ENCODE measurements around the gene MDFI. TPM values are rescaled to one million over a fixed set of nuclear protein-coding genes. Genes with fewer than 3 reads are reported as not detected.

MDFI gene
- total and polyA plus RNA-seq, 2 experiments from 2014 or later: not detected

DNA sequence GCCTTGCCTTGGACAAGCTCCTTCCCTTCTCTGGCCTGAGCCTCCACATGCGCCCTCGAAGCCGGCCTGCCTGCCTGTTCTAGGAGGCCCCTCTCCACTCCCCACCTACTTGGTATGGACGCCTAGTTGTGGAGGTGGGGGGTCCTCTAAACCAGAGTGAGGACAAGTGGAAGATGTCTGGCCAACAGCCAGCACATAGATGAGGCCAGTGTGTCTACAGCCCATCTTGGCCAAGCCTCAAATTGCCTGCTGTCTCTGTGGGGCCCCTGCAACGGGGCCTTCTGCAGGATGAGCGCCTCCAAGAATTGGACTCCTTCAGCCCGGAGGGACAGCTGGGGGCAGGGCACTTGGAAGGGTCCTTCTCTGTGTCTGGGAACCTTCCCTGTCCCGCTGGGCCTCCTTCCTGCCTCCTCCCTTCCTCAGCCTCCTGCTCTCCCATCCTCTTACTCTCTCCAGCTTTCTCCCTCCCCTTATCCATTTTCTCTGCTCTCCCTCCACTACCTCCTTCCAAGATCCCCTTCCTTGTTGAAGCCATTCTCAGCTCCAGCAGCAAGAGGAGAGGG is 1.6 kb downstream of the MDFI start:
- Histone ChIP-seq H3F3A (ENCODE audit: insufficient read depth) (no peaks in the 10 kb centered on the region), H3K79me2 (ENCODE audit: insufficient read depth) (no peaks in the 10 kb centered on the region), H3K4me2 (ENCODE audit: unreplicated experiment) (no peak overlapping the region), H3K4me3 (no peak overlapping the region), H3K9me3 (ENCODE audit: low read depth) (no peaks in the 10 kb centered on the region), H3K27ac (no peak overlapping the region), H3K9me2 (ENCODE audit: insufficient read depth) (no peaks in the 10 kb centered on the region), H2AFZ (no peak overlapping the region), H3K27me3 (replicated peaks; ENCODE audit: insufficient read depth) (peaks cover 66% of the 10 kb centered on the region), H4K20me1 (ENCODE audit: insufficient read depth) (no peaks in the 10 kb centered on the region), H3K36me3 (ENCODE audit: low read depth) (no peaks in the 10 kb centered on the region), H3K9ac (no peak overlapping the region), H3K4me1 (ENCODE audit: insufficient read depth) (peaks cover 5% of the 10 kb centered on the region; the same call in 1 of the 2 replicates)
- no peak for DNase-seq
- 81 to 85% methylated on average over 8 of the region's 8 CpGs for WGBS, 2 experiments (ENCODE audit: low coverage in 1 of 2, low lambda C conversion rate in 2 of 2, missing lambda C conversion rate in 2 of 2)
- in situ Hi-C loops (cut with MboI): no loop called here
- TF ChIP-seq EZH2 (IDR thresholded peaks at IDR 0.05; ENCODE audit: insufficient read depth, poor library complexity, severe bottlenecking): no peak
- TF ChIP-seq EZH2phosphoT487 (IDR thresholded peaks at IDR 0.05; ENCODE audit: insufficient read depth, low read depth): no peak

DNA sequence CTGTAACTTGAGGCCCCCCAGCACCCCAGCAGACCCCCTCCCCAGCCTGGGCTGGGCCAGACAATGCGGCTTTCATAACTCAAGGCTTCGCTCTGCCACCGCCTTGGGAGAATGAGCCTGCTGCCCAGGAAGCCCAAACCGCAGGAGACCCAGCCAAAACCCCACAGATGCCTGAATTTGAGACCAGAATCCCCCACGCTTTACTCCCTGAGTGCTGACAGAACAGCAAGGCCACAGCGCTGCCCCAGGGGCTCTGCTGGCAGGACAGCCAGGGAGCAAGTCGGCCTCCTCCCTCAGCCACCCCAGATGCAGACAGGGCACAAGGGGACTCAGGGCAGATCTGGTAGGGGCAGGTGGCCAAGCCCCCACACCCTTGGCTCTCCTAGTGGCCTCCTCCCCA is 2.2 kb downstream of the MDFI start:
- H2AFZ ChIP-seq: no peak overlapping the region
- H3K27me3 ChIP-seq (replicated peaks; ENCODE audit: insufficient read depth): peaks cover 63% of the 10 kb centered on the region
- DNase-seq: no peak
- no peak overlapping the region for H3K4me3 ChIP-seq
- no peaks in the 10 kb centered on the region for H3K9me2 ChIP-seq (ENCODE audit: insufficient read depth)
- no peaks in the 10 kb centered on the region for H4K20me1 ChIP-seq (ENCODE audit: insufficient read depth)
- in situ Hi-C loops (cut with MboI): no loop called here
- no peaks in the 10 kb centered on the region for H3K36me3 ChIP-seq (ENCODE audit: low read depth)
- 24 to 38% methylated on average over 5 to 7 of the region's 7 CpGs for whole genome bisulfite sequencing, 2 experiments (ENCODE audit: low coverage in 1 of 2, low lambda C conversion rate in 2 of 2, missing lambda C conversion rate in 2 of 2)
- TF ChIP-seq EZH2 (IDR thresholded peaks at IDR 0.05; ENCODE audit: insufficient read depth, poor library complexity, severe bottlenecking) (no peak), EZH2phosphoT487 (IDR thresholded peaks at IDR 0.05; ENCODE audit: insufficient read depth, low read depth) (no peak)
- no peaks in the 10 kb centered on the region for H3K79me2 ChIP-seq (ENCODE audit: insufficient read depth)
- H3K4me1 ChIP-seq (ENCODE audit: insufficient read depth): peaks cover 5% of the 10 kb centered on the region; the same call in 1 of the 2 replicates
- no peak overlapping the region for H3K4me2 ChIP-seq (ENCODE audit: unreplicated experiment)
- no peaks in the 10 kb centered on the region for H3F3A ChIP-seq (ENCODE audit: insufficient read depth)
- H3K9me3 ChIP-seq (ENCODE audit: low read depth): no peaks in the 10 kb centered on the region
- no peak overlapping the region for H3K27ac ChIP-seq
- no peak overlapping the region for H3K9ac ChIP-seq

DNA sequence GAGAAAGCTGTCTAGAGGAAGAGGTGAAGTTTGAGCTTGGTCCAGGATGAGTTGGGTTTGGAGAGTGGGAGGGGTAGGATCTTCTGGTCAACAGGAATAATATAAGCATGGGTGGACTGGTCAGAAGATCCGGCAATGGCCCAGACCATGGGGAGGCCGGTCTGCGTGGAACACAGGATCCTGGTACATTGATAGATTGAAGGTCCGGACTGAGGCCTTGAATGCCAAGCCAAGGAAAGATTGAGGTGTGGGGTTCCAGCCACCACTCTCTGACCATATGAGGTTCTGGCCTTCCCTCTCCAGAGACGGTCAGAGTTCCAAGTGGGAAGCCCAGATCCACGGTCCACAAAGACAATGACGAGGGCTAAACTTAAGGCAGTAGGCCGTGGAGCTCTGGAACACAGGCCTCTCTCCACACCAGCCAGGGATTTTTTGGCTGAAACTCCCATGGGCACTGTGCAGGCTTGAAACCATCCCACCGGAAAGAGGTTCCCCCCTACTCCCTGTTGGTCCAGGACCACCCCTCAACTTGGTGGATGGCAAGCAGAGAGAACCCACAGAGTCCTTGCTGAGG is 3.2 kb downstream of the MDFI start:
- H3K4me3 ChIP-seq: no peak overlapping the region
- no peak overlapping the region for H3K4me2 ChIP-seq (ENCODE audit: unreplicated experiment)
- H4K20me1 ChIP-seq (ENCODE audit: insufficient read depth): no peaks in the 10 kb centered on the region
- no peak overlapping the region for H3K9ac ChIP-seq
- H3K27ac ChIP-seq: no peak overlapping the region
- no peaks in the 10 kb centered on the region for H3K79me2 ChIP-seq (ENCODE audit: insufficient read depth)
- H3F3A ChIP-seq (ENCODE audit: insufficient read depth): no peaks in the 10 kb centered on the region
- H3K9me3 ChIP-seq (ENCODE audit: low read depth): no peaks in the 10 kb centered on the region
- DNase-seq: no peak
- no peaks in the 10 kb centered on the region for H3K36me3 ChIP-seq (ENCODE audit: low read depth)
- H3K4me1 ChIP-seq (ENCODE audit: insufficient read depth): peaks cover 5% of the 10 kb centered on the region; the same call in 1 of the 2 replicates
- peaks cover 57% of the 10 kb centered on the region for H3K27me3 ChIP-seq (replicated peaks; ENCODE audit: insufficient read depth)
- TF ChIP-seq EZH2phosphoT487 (IDR thresholded peaks at IDR 0.05; ENCODE audit: insufficient read depth, low read depth): no peak
- no peak for TF ChIP-seq EZH2 (IDR thresholded peaks at IDR 0.05; ENCODE audit: insufficient read depth, poor library complexity, severe bottlenecking)
- in situ Hi-C loops (cut with MboI): no loop called here
- H2AFZ ChIP-seq: no peak overlapping the region
- H3K9me2 ChIP-seq (ENCODE audit: insufficient read depth): no peaks in the 10 kb centered on the region
- 79 to 82% methylated on average over 9 of the region's 9 CpGs for WGBS, 2 experiments (ENCODE audit: low coverage in 1 of 2, low lambda C conversion rate in 2 of 2, missing lambda C conversion rate in 2 of 2)

DNA sequence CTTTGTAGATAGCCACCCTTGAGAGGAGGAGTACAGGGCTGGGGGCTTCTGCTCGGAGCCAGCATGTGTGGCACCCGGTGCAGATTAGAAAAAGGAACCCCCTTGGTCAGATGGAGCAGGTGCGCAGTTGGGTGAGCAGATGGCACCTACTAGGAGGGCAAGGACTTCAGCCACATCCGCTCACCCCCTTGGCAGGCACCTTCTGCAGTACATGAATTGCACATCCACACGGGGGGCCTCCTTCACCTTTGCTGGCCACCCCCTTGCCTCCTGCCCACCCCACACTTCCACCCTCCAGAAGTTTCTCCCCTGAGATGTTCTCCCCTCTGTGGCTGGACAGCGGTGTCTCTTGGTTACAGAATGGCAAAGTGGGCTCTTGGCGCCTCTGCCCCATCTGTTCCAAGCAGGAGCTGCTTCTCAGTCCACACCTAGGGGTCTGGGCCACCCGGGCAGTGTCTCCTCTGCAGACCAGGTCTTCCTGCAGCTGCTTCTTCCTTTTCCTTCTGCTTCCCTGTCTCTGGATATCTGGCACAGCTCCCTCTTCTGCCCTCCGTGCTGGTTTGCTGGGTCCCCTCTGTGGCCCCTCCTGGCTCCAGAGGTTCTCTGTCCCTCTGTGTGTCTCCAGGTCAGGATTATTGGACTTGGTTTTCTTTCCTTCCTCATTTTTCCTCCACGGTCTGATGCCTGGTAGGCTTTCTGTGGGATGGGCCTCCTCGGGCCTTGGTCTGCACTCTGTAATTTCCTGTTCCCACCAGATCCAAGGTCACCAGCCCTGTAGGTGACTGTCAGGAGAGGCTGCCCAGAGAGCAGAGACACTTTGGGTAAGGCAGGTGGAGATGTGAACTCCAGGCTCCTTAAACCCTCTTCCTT is 4.1 kb downstream of the MDFI start:
- Histone ChIP-seq H3K36me3 (ENCODE audit: low read depth) (no peaks in the 10 kb centered on the region), H4K20me1 (ENCODE audit: insufficient read depth) (no peaks in the 10 kb centered on the region), H3K27ac (no peak overlapping the region), H3K79me2 (ENCODE audit: insufficient read depth) (no peaks in the 10 kb centered on the region), H3F3A (ENCODE audit: insufficient read depth) (no peaks in the 10 kb centered on the region), H3K9me2 (ENCODE audit: insufficient read depth) (no peaks in the 10 kb centered on the region), H3K9ac (no peak overlapping the region), H3K4me1 (ENCODE audit: insufficient read depth) (peaks cover 5% of the 10 kb centered on the region; the same call in 1 of the 2 replicates), H3K27me3 (replicated peaks; ENCODE audit: insufficient read depth) (peaks cover 52% of the 10 kb centered on the region), H3K4me3 (no peak overlapping the region), H3K9me3 (ENCODE audit: low read depth) (no peaks in the 10 kb centered on the region), H2AFZ (no peak overlapping the region), H3K4me2 (ENCODE audit: unreplicated experiment) (no peak overlapping the region)
- in situ Hi-C loops (cut with MboI): no loop called here
- 58 to 64% methylated on average over 11 of the region's 11 CpGs for WGBS, 2 experiments (ENCODE audit: low coverage in 1 of 2, low lambda C conversion rate in 2 of 2, missing lambda C conversion rate in 2 of 2)
- TF ChIP-seq EZH2phosphoT487 (IDR thresholded peaks at IDR 0.05; ENCODE audit: insufficient read depth, low read depth): no peak
- no peak for TF ChIP-seq EZH2 (IDR thresholded peaks at IDR 0.05; ENCODE audit: insufficient read depth, poor library complexity, severe bottlenecking)
- no peak for DNase-seq
